Measurements from ENCODE around the gene C2CD4C. TPM values are rescaled to one million over a fixed set of nuclear protein-coding genes. Genes with fewer than 3 reads are reported as not detected.
"Not testable (repeated sequence)": the region's sequence is repeated elsewhere in the genome, so short reads cannot be mapped to it uniquely, and the experiment has no call there.

C2CD4C gene
- total RNA-seq, 3 donors from 2014 or later: 0.29 to 2.6 (median 0.80) TPM

- DNase-seq (ENCODE audit: low spot score in 2 of 2): no peak
- TF ChIP-seq POLR2A (IDR thresholded peaks at IDR 0.05) (no peak), POLR2AphosphoS5 (IDR thresholded peaks at IDR 0.05) (no peak)
- TF ChIP-seq, protein P1, sequence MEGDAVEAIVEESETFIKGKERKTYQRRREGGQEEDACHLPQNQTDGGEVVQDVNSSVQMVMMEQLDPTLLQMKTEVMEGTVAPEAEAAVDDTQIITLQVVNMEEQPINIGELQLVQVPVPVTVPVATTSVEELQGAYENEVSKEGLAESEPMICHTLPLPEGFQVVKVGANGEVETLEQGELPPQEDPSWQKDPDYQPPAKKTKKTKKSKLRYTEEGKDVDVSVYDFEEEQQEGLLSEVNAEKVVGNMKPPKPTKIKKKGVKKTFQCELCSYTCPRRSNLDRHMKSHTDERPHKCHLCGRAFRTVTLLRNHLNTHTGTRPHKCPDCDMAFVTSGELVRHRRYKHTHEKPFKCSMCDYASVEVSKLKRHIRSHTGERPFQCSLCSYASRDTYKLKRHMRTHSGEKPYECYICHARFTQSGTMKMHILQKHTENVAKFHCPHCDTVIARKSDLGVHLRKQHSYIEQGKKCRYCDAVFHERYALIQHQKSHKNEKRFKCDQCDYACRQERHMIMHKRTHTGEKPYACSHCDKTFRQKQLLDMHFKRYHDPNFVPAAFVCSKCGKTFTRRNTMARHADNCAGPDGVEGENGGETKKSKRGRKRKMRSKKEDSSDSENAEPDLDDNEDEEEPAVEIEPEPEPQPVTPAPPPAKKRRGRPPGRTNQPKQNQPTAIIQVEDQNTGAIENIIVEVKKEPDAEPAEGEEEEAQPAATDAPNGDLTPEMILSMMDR (IDR thresholded peaks at IDR 0.05): no peak
- Histone ChIP-seq H3K36me3 (no peaks in the 10 kb centered on the region), H3K9me3 (no peaks in the 10 kb centered on the region), H3K4me3 (no peak overlapping the region), H3K4me1 (no peaks in the 10 kb centered on the region), H3K27me3 (no peaks in the 10 kb centered on the region), H3K27ac (no peak overlapping the region)
- intact Hi-C loops (cut with DNase I; ENCODE audit: low total_unique reads): no loop called here
Measured at GRCh38 chr19:362683-363082, 46.3 kb downstream of the C2CD4C start.

- Histone ChIP-seq H3K27ac (no peak overlapping the region), H3K36me3 (no peaks in the 10 kb centered on the region), H3K4me3 (no peak overlapping the region), H3K4me1 (no peaks in the 10 kb centered on the region), H3K9me3 (no peaks in the 10 kb centered on the region), H3K27me3 (no peaks in the 10 kb centered on the region)
- no peak for DNase-seq (ENCODE audit: low spot score in 2 of 2)
- intact Hi-C loops (cut with DNase I; ENCODE audit: low total_unique reads): no loop called here
- TF ChIP-seq POLR2A (IDR thresholded peaks at IDR 0.05) (no peak), POLR2AphosphoS5 (IDR thresholded peaks at IDR 0.05) (no peak)
- TF ChIP-seq, protein P1 (IDR thresholded peaks at IDR 0.05): no peak
Measured at GRCh38 chr19:362154-362553, 46.8 kb downstream of the C2CD4C start.

DNA sequence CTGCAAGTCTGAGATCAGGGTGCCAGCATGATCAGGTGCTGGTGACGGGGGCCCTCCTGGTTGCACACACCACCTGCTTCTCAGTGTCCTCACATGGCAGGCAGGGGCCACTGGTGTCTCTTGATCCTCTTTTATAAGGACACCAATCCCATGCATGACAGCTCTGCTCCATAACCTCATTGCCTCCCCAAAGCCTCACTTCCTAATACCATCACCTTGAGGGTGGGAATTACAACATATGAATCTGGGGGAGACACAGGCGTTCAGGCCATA is 49.4 kb downstream of the C2CD4C start:
- no peaks in the 10 kb centered on the region for H3K36me3 ChIP-seq
- H3K9me3 ChIP-seq: peaks cover 0 to under 1% of the 10 kb centered on the region in 2 donors
- no peaks in the 10 kb centered on the region for H3K4me1 ChIP-seq
- TF ChIP-seq, protein P1 (IDR thresholded peaks at IDR 0.05): no peak
- TF ChIP-seq POLR2AphosphoS5 (IDR thresholded peaks at IDR 0.05) (no peak), POLR2A (IDR thresholded peaks at IDR 0.05) (no peak)
- no peak overlapping the region for H3K4me3 ChIP-seq
- DNase-seq (ENCODE audit: low spot score in 2 of 2): peak in 1 of 2 donors; percentile 1
- intact Hi-C loops (cut with DNase I; ENCODE audit: low total_unique reads): no loop called here
- H3K27me3 ChIP-seq: no peaks in the 10 kb centered on the region
- no peak overlapping the region for H3K27ac ChIP-seq

DNA sequence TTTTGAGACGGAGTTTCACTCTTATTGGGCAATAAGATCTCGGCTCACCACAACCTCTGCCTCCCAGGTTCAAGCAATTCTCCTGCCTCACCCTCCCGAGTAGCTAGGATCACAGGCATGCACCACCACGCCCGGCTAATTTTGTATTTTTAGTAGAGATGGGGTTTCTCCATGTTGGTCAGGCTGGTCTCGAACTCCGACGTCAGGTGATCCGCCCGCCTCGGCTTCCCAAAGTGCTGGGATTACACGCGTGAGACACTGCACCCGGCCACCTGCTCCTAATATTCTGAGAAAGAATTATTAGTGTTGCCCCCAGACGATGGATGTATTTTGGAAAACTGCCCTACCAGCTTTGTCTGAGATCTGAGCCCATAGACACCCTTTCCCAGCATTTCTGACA is 53.4 kb downstream of the C2CD4C start:
- DNase-seq (ENCODE audit: low spot score in 2 of 2); intact Hi-C loops (cut with DNase I; ENCODE audit: low total_unique reads); H3K36me3 ChIP-seq: not testable (repeated sequence)

More for the DNA sequence above, 53.4 kb downstream of the C2CD4C start:
- H3K9me3 ChIP-seq: peaks cover 5 to 17% of the 10 kb centered on the region in 2 donors
- not testable (repeated sequence) for H3K4me1 ChIP-seq, H3K4me3 ChIP-seq, H3K27ac ChIP-seq, H3K27me3 ChIP-seq

Other genes starting within 250 kb of the C2CD4C start
- gene PLPP2, start 117.7 kb downstream of the C2CD4C start, total RNA-seq: 100 to 1,000 TPM in 2 of 3 donors, under 1 TPM in 1; 0.48 to 166 (median 120) TPM
- gene MIER2, start 64.4 kb downstream of the C2CD4C start, total RNA-seq: 10 to 100 TPM in 2 of 3 donors, 1 to 10 TPM in 1; 5.4 to 17.0 (median 12.8) TPM
- gene SHC2, start 51.9 kb upstream of the C2CD4C start, total RNA-seq: 10 to 100 TPM in 2 of 3 donors, 1 to 10 TPM in 1; 8.3 to 40.6 (median 21.8) TPM
- gene MADCAM1, start 87.3 kb upstream of the C2CD4C start, total RNA-seq: under 1 TPM in 1 of 3 donors, not detected in 2; 0.66 TPM
- gene TPGS1, start 98.3 kb upstream of the C2CD4C start, total RNA-seq: 10 to 100 TPM; 77.7 to 98.9 (median 77.7) TPM
- gene CDC34, start 122.6 kb upstream of the C2CD4C start, total RNA-seq: 10 to 100 TPM; 44.6 to 69.5 (median 49.3) TPM
- gene GZMM, start 134.9 kb upstream of the C2CD4C start, total RNA-seq: 1 to 10 TPM in 1 of 3 donors, under 1 TPM in 1, not detected in 1; 0.33 to 1.1 TPM
- gene BSG, start 163.4 kb upstream of the C2CD4C start, total RNA-seq: 100 to 1,000 TPM; 270 to 515 (median 282) TPM
- under 1 TPM in 2 of 3 donors, not detected in 1; under 0.01 to 0.44 TPM for gene HCN2, start 180.7 kb upstream of the C2CD4C start, total RNA-seq
- 10 to 100 TPM; 21.9 to 34.7 (median 28.2) TPM for gene POLRMT, start 224.4 kb upstream of the C2CD4C start, total RNA-seq
- gene FGF22, start 230.7 kb upstream of the C2CD4C start, total RNA-seq: under 1 TPM in 2 of 3 donors, not detected in 1; 0.33 to 0.48 TPM